ENCODE measurements around the gene EHBP1.

Gene EHBP1

GRCh38 chr2:63047321-63048279, 342.1 kb downstream of the EHBP1 start:
- H3K4me3 ChIP-seq (ENCODE audit: low read depth, low read length) = peak overlapping the region; percentile 33

- H3K4me3 ChIP-seq (ENCODE audit: low read depth, low read length) = peak overlapping the region; percentile 18
Measured at GRCh38 chr2:63048367-63049171, 343.1 kb downstream of the EHBP1 start.

DNA sequence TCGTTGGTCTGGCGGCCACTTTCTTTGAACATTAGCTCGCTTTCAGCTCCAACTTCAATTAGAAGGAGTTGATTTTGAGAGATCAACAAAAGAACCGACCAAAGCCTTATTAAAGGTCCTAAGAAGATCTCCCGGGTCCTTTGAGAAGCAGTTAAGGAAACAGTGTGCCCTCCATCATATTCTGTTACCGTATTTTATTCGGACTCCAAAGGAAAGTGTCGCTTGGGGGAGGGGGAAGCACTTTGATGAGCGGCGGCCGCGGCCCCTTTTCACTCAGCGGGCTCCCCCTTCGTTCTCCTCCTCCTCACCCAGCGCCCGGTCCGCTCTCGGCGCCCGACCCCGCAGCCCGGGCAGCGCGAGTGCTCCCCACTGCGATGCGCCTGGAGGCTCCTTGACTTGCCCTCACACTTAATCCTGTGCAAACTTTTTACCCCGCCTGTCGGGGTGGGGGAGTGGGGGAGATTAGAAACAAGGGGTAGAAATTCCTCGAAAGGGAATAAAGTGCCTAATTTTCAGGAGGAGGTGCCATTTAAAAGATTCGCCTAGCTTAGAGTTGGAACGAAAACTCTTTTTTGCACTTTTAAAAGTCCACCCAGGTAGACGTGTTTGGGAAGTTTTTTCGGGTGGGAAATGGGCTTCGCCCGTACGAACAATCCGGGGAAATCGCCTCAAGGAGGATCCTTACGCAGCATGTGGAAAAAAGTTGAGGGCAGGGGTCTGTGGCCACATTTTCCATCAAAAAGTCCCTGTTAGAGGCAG, 343.9 kb downstream of the EHBP1 start:
- H3K4me3 ChIP-seq (ENCODE audit: low read depth, low read length) = peak overlapping the region; percentile 43

DNA sequence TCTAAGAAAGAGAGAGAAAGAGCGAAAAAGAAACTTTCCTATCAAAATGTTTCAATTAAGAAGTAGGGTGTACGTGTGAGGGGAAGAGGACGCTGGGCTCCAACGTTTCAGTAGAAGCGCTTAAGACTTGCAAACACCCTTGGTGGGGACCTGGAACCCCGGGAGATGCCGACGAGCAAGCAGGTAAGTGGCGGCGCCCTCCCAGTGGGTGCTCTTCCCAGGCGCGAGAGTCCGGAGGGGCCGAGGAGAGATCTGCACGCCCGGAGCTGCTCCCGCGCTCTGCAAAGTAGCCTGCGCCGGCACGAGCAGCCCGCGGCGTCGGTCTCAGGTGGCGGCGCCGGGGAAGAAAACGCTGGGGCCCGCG, 344.4 kb downstream of the EHBP1 start:
- H3K4me3 ChIP-seq (ENCODE audit: low read depth, low read length) = peak overlapping the region; percentile 43

- peak within 1 kb of the TSS; percentile 57 for H3K4me3 ChIP-seq (ENCODE audit: low read depth, low read length)
Measured at GRCh38 chr2:63050334-63051041, 345.0 kb downstream of the EHBP1 start, which contains the start of gene OTX1. Gene OTX1, plus strand, starts transcription at chr2:63050830. Its CDS starts 2,161 bp downstream, at chr2:63052991.

GRCh38 chr2:63051042-63051794, 345.7 kb downstream of the EHBP1 start:
- peak overlapping the region; percentile 57 for H3K4me3 ChIP-seq (ENCODE audit: low read depth, low read length)

- H3K4me3 ChIP-seq (ENCODE audit: low read depth, low read length) = no peak overlapping the region
Measured at GRCh38 chr2:63051795-63052333, 346.4 kb downstream of the EHBP1 start.

GRCh38 chr2:63052411-63053080, 347.0 kb downstream of the EHBP1 start:
- H3K4me3 ChIP-seq (ENCODE audit: low read depth, low read length) = no peak overlapping the region

DNA sequence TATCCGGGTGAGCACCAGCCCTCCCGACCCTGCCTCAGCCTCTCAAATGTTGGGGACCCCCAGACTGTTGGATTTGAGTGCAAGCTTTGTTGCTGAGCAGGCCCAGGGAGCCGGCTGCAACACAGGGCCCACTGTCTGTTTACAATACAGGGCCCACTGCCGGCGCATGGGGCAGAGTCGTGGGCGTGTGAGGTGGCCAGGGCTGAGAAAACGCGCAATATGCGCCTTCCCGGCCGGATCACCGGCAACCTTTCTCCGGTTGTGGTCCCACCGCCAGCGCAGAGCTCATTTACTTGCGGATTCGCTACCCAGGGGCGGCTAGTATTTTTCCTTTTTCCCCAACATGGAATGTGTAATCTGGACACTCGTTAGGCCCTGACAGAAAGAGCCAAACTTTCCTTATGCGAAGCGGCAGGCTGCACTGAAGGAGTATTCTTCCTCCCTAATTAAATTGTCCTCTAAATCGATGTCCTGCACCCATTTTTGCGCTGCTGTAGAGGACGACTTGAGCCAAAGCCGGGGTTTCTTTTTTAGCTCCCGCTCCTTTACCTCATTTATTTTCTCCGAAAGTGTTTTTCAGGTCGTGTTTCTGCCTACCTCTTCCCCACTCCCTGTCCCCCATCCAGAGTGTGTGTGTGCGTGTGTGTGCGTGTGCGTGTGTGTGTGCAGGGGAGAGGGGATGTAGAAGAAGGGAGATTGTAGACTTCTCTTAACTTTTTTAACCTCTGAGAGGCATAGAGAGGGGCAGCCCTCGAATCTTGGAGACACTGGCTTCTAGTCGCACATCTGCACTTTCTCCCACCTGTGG, 347.8 kb downstream of the EHBP1 start:
- H3K4me3 ChIP-seq (ENCODE audit: low read depth, low read length) = no peak overlapping the region

- H3K4me3 ChIP-seq (ENCODE audit: low read depth, low read length) = no peak overlapping the region
Measured at GRCh38 chr2:63053889-63054602, 348.5 kb downstream of the EHBP1 start.

DNA sequence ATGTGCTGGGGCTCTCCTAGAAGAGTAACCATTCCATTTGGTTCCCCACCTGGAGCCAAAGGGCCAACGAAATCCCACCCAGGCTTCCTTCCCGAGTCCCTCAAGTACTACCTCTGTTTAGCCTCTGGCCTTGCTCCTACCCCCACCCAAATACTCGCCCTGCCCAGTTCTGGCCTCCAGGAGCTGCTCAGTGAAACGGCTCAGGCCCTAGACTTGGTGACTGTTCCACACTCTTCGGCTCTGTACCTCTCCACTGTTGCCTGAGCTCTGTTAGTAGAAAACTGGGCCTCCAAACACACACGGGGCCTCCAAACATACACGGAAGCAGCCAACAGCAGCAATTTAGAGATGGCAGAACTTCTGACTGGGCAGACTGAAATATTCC, 349.3 kb downstream of the EHBP1 start:
- no peak overlapping the region for H3K4me3 ChIP-seq (ENCODE audit: low read depth, low read length)

DNA sequence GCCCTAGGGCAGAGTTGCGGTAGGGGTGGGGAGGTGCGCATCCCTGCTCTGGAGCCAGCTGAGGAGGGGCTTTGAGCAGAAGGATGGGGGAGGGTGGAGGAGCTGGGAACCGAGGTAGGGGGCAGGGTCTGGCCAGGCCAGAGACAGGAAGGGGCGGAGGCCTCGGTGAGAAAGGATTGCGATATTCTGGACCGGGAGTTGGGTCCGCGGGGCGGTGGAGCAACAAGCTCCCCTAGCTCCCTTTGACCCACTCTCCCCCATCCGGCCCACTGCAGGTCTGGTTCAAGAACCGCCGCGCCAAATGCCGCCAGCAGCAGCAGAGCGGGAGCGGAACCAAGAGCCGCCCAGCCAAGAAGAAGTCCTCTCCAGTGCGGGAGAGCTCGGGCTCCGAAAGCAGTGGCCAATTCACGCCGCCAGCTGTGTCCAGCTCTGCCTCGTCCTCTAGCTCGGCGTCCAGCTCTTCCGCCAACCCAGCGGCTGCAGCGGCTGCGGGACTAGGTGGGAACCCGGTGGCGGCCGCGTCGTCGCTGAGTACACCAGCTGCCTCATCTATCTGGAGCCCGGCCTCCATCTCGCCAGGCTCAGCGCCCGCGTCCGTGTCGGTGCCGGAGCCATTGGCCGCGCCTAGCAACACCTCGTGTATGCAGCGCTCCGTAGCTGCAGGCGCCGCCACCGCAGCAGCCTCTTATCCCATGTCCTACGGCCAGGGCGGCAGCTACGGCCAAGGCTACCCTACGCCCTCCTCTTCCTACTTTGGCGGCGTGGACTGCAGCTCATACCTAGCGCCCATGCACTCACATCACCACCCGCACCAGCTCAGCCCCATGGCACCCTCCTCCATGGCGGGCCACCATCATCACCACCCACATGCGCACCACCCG, 350.0 kb downstream of the EHBP1 start:
- H3K4me3 ChIP-seq (ENCODE audit: low read depth, low read length) = peak overlapping the region; percentile 20

DNA sequence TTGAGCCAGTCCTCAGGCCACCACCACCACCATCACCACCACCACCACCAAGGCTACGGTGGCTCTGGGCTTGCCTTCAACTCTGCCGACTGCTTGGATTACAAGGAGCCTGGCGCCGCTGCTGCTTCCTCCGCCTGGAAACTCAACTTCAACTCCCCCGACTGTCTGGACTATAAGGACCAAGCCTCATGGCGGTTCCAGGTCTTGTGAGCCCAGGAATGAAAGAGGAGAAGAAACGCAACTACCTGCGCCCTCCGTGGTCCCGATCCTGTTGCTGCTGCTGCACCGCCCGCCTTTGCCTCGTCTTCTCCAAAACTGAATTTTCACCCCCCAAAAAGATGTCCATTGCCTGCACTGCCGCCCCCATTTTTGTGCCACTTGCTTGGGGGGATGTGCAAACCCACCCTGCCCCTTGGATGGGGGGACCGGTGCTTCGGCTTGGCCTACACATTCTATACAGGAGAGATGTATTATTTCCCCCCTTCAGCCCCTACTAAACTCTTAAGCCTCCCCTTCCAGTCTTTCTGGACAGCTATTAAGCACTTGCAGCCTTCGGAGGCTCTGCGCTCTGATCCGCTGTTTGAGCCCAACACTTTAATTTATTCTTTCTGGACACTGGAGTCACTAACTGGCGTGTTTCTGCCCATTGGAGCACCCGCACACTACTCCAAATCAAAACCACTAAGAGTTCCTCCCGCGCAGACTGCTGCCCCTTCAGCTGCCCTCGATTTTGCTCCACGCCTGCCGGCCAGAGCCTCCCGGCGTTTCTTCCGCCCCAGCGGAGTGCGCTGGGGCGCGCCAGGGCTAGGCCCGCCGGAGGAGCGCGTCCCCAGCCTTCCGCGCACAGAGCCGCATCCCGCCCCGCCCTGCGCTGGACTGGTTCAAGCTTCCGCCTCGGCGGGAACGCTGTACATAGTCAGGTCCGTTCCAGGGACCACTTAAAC, 350.9 kb downstream of the EHBP1 start:
- no peak overlapping the region for H3K4me3 ChIP-seq (ENCODE audit: low read depth, low read length)

DNA sequence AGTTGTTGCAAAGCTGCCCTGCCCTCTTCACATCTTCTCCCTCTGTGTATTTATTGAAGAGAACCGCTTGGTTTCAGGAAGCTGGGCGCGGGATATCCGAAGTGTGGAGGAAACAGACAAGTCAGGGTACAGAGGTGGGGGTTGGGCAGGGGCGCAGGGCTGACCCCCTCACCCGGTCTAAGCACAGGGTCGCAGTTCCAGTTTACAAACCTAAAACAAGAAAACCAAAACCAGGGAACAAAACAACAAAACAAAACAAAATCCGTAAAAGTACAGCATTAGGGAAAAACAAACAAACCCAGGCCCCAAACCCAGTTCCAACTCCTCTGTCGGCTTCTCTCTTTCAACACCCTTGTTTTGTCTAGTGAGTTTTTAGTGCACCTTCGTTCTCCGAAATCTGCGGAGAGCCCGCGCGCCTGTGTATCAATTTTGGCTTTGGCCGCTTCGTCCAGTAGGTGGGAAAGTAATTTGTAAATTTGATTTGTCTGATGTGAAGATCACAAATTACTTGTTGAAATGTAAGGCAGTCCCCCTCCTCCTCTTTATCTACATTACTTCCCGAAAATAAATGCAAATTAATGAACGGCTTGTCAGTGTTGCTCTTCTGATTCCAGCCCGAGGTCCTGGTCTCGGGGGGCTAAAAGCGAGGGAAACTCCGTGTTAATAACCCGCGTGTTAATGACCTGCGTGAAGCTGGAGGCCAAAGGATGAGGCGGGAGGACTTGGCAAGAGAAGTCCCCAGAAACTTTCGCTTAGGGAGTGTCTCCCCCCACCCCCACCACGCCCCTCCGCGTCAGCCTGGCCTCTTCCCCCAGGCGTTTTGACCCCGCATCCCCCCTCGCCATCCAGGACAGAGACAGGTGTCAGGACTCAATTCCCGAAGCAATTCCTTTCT, 352.0 kb downstream of the EHBP1 start:
- no peak overlapping the region for H3K4me3 ChIP-seq (ENCODE audit: low read depth, low read length)
